ENCODE data around the gene KRTAP10-1.
"Not testable (repeated sequence)": the region's sequence is repeated elsewhere in the genome, so short reads cannot be mapped to it uniquely, and the experiment has no call there.

The KRTAP10-1 gene

GRCh38 chr21:44552136-44552535, 12.1 kb upstream of the KRTAP10-1 start:
- CTCF ChIA-PET = interaction anchor here (1.0 kb wide), 1 partner anchor 15 kb away, joined by 3 read pairs; no protein-coding TSS in a partner anchor
- POLR2A ChIA-PET = no interaction called here

GRCh38 chr21:44551340-44551961, 11.5 kb upstream of the KRTAP10-1 start, which contains the start of gene KRTAP10-2:
KRTAP10-2 (minus strand) TSS chr21:44551505; CDS start chr21:44551458, 47 bp downstream.
- POLR2A ChIA-PET = no interaction called here
- TF ChIP-seq CTCF (IDR thresholded peaks at IDR 0.05; ENCODE audit: control extremely low read depth, extremely low read depth, low read depth, missing control alignments) = no peak
- DNase-seq (ENCODE audit: extremely low spot score) = no peak
- CTCF ChIA-PET = no interaction called here

More at GRCh38 chr21:44552136-44552535, 12.1 kb upstream of the KRTAP10-1 start:
- no peak for TF ChIP-seq CTCF (IDR thresholded peaks at IDR 0.05; ENCODE audit: control extremely low read depth, extremely low read depth, low read depth, missing control alignments)
- DNase-seq (ENCODE audit: extremely low spot score) = no peak

GRCh38 chr21:44550807-44551206, 10.8 kb upstream of the KRTAP10-1 start:
- ChIA-PET POLR2A (no interaction called here), CTCF (no interaction called here)
- no peak for DNase-seq (ENCODE audit: extremely low spot score)
- TF ChIP-seq CTCF (IDR thresholded peaks at IDR 0.05; ENCODE audit: control extremely low read depth, extremely low read depth, low read depth, missing control alignments) = no peak

GRCh38 chr21:44550285-44550684, 10.3 kb upstream of the KRTAP10-1 start:
- CTCF ChIA-PET = interaction anchor here (1.2 to 1.5 kb wide), 2 partner anchors 10 to 12 kb away, joined by 3 to 4 read pairs; partner anchors contain the start of gene KRTAP10-1
- POLR2A ChIA-PET; DNase-seq (ENCODE audit: extremely low spot score): not testable (repeated sequence)

GRCh38 chr21:44549525-44550211, 9.7 kb upstream of the KRTAP10-1 start:
- POLR2A ChIA-PET = no interaction called here
- no peak for DNase-seq (ENCODE audit: extremely low spot score)
- no peak for TF ChIP-seq CTCF (IDR thresholded peaks at IDR 0.05; ENCODE audit: control extremely low read depth, extremely low read depth, low read depth, missing control alignments)
- CTCF ChIA-PET = interaction anchor here (1.2 to 1.5 kb wide), 2 partner anchors 10 to 12 kb away, joined by 3 to 4 read pairs; partner anchors contain the start of gene KRTAP10-1

- ChIA-PET POLR2A (no interaction called here), CTCF (interaction anchor here (1.2 to 1.5 kb wide), 2 partner anchors 9 to 13 kb away, joined by 3 to 4 read pairs; partner anchors contain the start of gene KRTAP10-1)
- DNase-seq (ENCODE audit: extremely low spot score) = no peak
- TF ChIP-seq CTCF (IDR thresholded peaks at IDR 0.05; ENCODE audit: control extremely low read depth, extremely low read depth, low read depth, missing control alignments) = no peak
Observed at GRCh38 chr21:44548922-44549321, 8.9 kb upstream of the KRTAP10-1 start.

- ChIA-PET CTCF (no interaction called here), POLR2A (no interaction called here)
- no peak for DNase-seq (ENCODE audit: extremely low spot score)
- no peak for TF ChIP-seq CTCF (IDR thresholded peaks at IDR 0.05; ENCODE audit: control extremely low read depth, extremely low read depth, low read depth, missing control alignments)
Observed at GRCh38 chr21:44548381-44548780, 8.4 kb upstream of the KRTAP10-1 start.

Data from GM10248 (cell line).